ENCODE results near the gene CNTROB.

DNA sequence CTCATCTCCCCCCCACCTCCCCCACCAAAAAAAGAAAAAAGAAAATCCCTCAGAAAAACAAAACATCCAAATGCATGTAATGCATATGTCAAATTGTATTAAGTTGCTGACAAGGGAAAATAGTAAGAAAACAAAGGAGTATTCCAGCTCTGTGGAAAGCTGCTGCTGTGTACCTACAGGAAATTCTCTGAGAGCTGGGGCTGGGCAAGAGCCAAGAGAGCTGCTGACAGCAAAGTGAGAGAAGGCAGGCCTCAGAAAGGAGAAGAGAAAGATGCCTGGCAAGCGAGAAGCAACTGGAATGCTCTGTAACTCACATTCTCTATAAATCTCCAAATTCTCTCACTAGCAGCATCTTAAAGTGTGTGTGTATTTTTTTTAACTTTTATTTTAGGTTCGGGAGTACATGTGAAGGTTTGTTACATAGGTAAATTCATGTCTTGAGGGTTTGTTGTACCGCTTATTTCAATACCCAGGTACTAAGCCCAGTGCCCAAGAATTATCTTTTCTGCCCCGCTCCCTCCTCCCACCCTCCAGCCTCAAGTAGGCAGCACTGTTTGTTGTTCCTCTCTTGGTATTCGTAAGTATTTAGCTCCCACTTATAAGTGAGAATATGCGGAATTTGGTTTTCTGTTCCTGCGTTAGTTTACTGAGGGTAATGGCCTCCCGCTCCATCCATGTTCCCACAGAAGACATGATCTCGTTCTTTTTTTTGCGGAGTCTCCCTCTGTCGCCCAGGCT is 24.4 kb downstream of the CNTROB start:
- TF ChIP-seq, protein P1, sequence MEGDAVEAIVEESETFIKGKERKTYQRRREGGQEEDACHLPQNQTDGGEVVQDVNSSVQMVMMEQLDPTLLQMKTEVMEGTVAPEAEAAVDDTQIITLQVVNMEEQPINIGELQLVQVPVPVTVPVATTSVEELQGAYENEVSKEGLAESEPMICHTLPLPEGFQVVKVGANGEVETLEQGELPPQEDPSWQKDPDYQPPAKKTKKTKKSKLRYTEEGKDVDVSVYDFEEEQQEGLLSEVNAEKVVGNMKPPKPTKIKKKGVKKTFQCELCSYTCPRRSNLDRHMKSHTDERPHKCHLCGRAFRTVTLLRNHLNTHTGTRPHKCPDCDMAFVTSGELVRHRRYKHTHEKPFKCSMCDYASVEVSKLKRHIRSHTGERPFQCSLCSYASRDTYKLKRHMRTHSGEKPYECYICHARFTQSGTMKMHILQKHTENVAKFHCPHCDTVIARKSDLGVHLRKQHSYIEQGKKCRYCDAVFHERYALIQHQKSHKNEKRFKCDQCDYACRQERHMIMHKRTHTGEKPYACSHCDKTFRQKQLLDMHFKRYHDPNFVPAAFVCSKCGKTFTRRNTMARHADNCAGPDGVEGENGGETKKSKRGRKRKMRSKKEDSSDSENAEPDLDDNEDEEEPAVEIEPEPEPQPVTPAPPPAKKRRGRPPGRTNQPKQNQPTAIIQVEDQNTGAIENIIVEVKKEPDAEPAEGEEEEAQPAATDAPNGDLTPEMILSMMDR (IDR thresholded peaks at IDR 0.05), result no peak
- no peak for TF ChIP-seq POLR2A (IDR thresholded peaks at IDR 0.05)

All from adrenal gland (tissue), 5 donors.